Measurements from ENCODE around the gene MEIS2.

DNA sequence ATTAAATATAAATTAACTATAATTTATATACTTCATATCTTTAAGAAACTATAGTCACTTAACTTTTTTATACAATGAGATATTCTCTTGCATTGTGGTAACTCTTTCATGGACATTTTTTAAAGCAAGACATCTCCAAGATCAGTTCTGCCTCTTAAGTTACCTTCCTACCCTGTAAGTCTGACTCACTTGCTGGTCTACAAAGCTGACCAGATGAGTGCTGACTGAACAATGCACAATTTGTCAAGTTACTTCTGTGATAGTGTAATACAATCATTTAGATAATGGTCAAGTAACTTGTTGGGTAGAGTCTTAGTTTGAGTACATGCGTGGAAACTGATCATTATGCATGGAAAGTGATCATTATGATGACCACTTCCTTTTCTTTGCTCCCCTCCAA lies 145.9 kb downstream of the MEIS2 start:
- TF ChIP-seq EP300 (IDR thresholded peaks at IDR 0.05) (no peak), EHF (CRISPR knock-in tag; IDR thresholded peaks at IDR 0.05) (no peak), RAD21 (conservative IDR thresholded peaks at IDR 0.05 in 1 of 2, IDR thresholded peaks at IDR 0.05 in 1 of 2) (no peak), NR3C1 (IDR thresholded peaks at IDR 0.05) (no peak), RCOR1 (IDR thresholded peaks at IDR 0.05; ENCODE audit: low read depth, low read length) (no peak)
- TF ChIP-seq, protein P1, sequence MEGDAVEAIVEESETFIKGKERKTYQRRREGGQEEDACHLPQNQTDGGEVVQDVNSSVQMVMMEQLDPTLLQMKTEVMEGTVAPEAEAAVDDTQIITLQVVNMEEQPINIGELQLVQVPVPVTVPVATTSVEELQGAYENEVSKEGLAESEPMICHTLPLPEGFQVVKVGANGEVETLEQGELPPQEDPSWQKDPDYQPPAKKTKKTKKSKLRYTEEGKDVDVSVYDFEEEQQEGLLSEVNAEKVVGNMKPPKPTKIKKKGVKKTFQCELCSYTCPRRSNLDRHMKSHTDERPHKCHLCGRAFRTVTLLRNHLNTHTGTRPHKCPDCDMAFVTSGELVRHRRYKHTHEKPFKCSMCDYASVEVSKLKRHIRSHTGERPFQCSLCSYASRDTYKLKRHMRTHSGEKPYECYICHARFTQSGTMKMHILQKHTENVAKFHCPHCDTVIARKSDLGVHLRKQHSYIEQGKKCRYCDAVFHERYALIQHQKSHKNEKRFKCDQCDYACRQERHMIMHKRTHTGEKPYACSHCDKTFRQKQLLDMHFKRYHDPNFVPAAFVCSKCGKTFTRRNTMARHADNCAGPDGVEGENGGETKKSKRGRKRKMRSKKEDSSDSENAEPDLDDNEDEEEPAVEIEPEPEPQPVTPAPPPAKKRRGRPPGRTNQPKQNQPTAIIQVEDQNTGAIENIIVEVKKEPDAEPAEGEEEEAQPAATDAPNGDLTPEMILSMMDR (IDR thresholded peaks at IDR 0.05) = no peak
- TF ChIP-seq, protein P2, sequence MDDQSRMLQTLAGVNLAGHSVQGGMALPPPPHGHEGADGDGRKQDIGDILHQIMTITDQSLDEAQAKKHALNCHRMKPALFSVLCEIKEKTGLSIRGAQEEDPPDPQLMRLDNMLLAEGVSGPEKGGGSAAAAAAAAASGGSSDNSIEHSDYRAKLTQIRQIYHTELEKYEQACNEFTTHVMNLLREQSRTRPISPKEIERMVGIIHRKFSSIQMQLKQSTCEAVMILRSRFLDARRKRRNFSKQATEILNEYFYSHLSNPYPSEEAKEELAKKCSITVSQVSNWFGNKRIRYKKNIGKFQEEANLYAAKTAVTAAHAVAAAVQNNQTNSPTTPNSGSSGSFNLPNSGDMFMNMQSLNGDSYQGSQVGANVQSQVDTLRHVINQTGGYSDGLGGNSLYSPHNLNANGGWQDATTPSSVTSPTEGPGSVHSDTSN (IDR thresholded peaks at IDR 0.05) = no peak
